Activated naive CD8-positive, alpha-beta T cell treated with anti-CD3 and anti-CD28 coated beads for 36 hours (primary cell): ENCODE results near the gene BORCS8. TPM values are rescaled to one million over a fixed set of nuclear protein-coding genes. Genes with fewer than 3 reads are reported as not detected.
"Not testable (repeated sequence)": the region's sequence is repeated elsewhere in the genome, so short reads cannot be mapped to it uniquely, and the experiment has no call there.

ENCODE experiments used
- DNase-seq: peaks from one replicate; pipeline ENCODE4 v3.0.0; 2021
- H3K27ac Mint-ChIP-seq: one replicate; pipeline ENCODE4 v1.8.0; 2022; ENCODE audit warnings: mild to moderate bottlenecking, moderate library complexity, mixed read lengths
- H3K27me3 Mint-ChIP-seq: one replicate; pipeline ENCODE4 v1.8.0; 2022; ENCODE audit warnings: mild to moderate bottlenecking, mixed read lengths
- H3K36me3 Mint-ChIP-seq: one replicate; pipeline ENCODE4 v1.8.0; 2021; ENCODE audit warnings: mild to moderate bottlenecking, mixed read lengths
- H3K4me1 Mint-ChIP-seq: one replicate; pipeline ENCODE4 v1.8.0; 2021; ENCODE audit warnings: mixed read lengths
- H3K4me3 Mint-ChIP-seq: one replicate; pipeline ENCODE4 v1.8.0; 2022; ENCODE audit warnings: mild to moderate bottlenecking, moderate library complexity, mixed read lengths
- H3K9me3 Mint-ChIP-seq: one replicate; pipeline ENCODE4 v1.8.0; 2022; ENCODE audit warnings: mixed read lengths
- total RNA-seq, 2 experiments: library from RNA; stranded (reverse); gene quantifications; one replicate each; pipeline ENCODE4 v1.2.3, GENCODE V29; 2021

Gene BORCS8
- total RNA-seq, 2 experiments from 2014 or later = 29.8 to 31.1 TPM

- H3K36me3 Mint-ChIP-seq = no peaks in the 10 kb centered on the region
Observed at GRCh38 chr19:19223636-19224035, 31.7 kb upstream of the BORCS8 start.

GRCh38 chr19:19223060-19223459 is 31.1 kb upstream of the BORCS8 start:
- no peaks in the 10 kb centered on the region for H3K9me3 Mint-ChIP-seq
- no peak for DNase-seq
- no peak overlapping the region for H3K4me3 Mint-ChIP-seq
- H3K27me3 Mint-ChIP-seq = peaks cover 28% of the 10 kb centered on the region
- H3K4me1 Mint-ChIP-seq = peaks cover 1% of the 10 kb centered on the region
- no peaks in the 10 kb centered on the region for H3K36me3 Mint-ChIP-seq
- H3K27ac Mint-ChIP-seq = no peak overlapping the region

More at GRCh38 chr19:19223636-19224035, 31.7 kb upstream of the BORCS8 start:
- Mint-ChIP-seq H3K4me1 (peaks cover 1% of the 10 kb centered on the region), H3K9me3 (no peaks in the 10 kb centered on the region), H3K27me3 (peaks cover 34% of the 10 kb centered on the region), H3K4me3 (no peak overlapping the region), H3K27ac (no peak overlapping the region)
- DNase-seq = no peak

GRCh38 chr19:19221000-19221399 is 29.0 kb upstream of the BORCS8 start:
- not testable (repeated sequence) for DNase-seq, H3K36me3 Mint-ChIP-seq, H3K4me3 Mint-ChIP-seq, H3K27ac Mint-ChIP-seq, H3K9me3 Mint-ChIP-seq, H3K4me1 Mint-ChIP-seq
- H3K27me3 Mint-ChIP-seq = peaks cover 39% of the 10 kb centered on the region

DNA sequence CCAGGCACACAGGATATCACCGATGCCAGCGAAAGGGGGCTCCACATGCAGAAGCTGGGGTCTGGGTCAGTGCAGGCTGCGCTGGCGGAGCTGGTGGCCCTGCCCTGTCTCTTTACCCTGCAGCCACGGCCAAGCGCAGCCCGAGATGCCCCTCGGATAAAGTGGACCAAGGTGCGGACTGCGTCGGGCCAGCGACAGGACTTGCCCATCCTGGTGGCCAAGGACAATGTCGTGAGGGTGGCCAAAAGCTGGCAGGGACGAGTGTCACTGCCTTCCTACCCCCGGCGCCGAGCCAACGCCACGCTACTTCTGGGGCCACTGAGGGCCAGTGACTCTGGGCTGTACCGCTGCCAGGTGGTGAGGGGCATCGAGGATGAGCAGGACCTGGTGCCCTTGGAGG is 27.0 kb upstream of the BORCS8 start:
- Mint-ChIP-seq H3K27ac (no peak overlapping the region), H3K4me1 (peaks cover 2% of the 10 kb centered on the region), H3K27me3 (peaks cover 46% of the 10 kb centered on the region), H3K36me3 (no peaks in the 10 kb centered on the region), H3K4me3 (no peak overlapping the region), H3K9me3 (no peaks in the 10 kb centered on the region)
- no peak for DNase-seq

DNA sequence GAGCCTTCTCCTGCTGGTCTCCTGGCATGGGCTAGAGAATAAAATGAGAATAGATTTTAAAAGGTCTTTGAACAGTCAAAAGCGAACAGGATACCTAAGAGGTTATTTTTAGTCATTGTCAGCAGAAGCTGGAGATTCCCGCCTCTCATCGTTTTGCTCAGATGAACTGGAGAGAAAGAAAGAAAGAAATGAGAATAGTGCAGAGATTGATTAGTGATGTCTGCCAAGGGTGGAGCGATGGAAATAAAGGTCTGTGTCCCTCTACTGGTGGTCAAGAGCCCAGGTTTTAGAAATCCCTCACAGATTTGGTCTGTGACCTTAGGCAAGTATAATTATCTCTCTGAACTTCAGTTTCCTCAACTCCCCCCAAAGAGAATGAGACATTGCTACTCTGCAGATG is 25.1 kb upstream of the BORCS8 start:
- H3K4me3 Mint-ChIP-seq = no peak overlapping the region
- peaks cover 55% of the 10 kb centered on the region for H3K27me3 Mint-ChIP-seq
- no peaks in the 10 kb centered on the region for H3K9me3 Mint-ChIP-seq
- no peaks in the 10 kb centered on the region for H3K36me3 Mint-ChIP-seq
- H3K27ac Mint-ChIP-seq = no peak overlapping the region
- H3K4me1 Mint-ChIP-seq = peaks cover 5% of the 10 kb centered on the region
- no peak for DNase-seq

DNA sequence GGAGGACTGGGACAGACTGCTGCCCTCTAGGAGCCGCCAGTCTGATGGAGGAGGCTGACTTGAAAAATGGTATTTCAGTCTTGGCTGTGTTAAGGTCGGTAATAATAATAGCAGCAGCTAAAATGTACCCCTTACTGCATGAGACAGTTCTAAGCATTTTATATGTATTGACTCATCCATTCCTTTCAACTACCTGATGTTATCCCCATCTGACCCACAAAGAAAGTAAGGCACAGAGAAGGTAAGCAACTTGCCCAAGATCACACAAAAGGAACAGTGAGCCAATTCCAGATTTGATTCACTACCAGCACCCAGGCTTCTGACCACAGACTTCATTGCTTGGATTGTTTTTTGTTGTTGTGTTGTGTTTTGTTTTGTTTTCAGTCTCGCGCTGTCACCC is 23.8 kb upstream of the BORCS8 start:
- DNase-seq = no peak
- H3K4me3 Mint-ChIP-seq = no peak overlapping the region
- H3K4me1 Mint-ChIP-seq = peaks cover 5% of the 10 kb centered on the region
- no peaks in the 10 kb centered on the region for H3K36me3 Mint-ChIP-seq
- no peaks in the 10 kb centered on the region for H3K9me3 Mint-ChIP-seq
- peaks cover 66% of the 10 kb centered on the region for H3K27me3 Mint-ChIP-seq
- H3K27ac Mint-ChIP-seq = no peak overlapping the region

DNA sequence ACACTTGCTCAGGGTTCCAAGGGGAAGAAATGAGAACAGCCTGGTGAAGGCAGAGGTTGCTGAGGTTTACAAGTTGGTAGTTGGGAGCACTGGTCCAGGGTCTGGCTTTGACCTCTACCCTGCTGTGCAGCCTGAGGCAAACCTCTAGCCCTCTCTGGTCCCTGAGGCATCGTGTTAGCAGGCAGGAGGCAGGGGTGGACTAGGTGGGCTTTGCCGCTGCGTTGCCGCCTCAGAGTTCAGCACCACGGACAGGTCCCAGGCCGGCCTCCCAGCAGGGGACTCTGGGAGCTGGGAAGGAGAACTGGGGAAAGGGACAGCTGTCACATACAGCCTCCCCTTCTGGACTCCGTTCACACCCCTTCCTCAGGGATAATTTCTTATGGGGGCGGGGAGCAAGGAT is 22.9 kb upstream of the BORCS8 start:
- Mint-ChIP-seq H3K36me3 (no peaks in the 10 kb centered on the region), H3K27me3 (peaks cover 71% of the 10 kb centered on the region), H3K4me3 (no peak overlapping the region), H3K9me3 (no peaks in the 10 kb centered on the region), H3K4me1 (peaks cover 5% of the 10 kb centered on the region), H3K27ac (no peak overlapping the region)
- peak; percentile 37 for DNase-seq

GRCh38 chr19:19214159-19214490 is 22.2 kb upstream of the BORCS8 start:
- Mint-ChIP-seq H3K27me3 (peaks cover 74% of the 10 kb centered on the region), H3K36me3 (no peaks in the 10 kb centered on the region), H3K4me1 (peaks cover 5% of the 10 kb centered on the region), H3K9me3 (no peaks in the 10 kb centered on the region), H3K4me3 (no peak overlapping the region), H3K27ac (no peak overlapping the region)
- no peak for DNase-seq

GRCh38 chr19:19213426-19214158 is 21.6 kb upstream of the BORCS8 start:
- DNase-seq = no peak
- no peak overlapping the region for H3K27ac Mint-ChIP-seq
- peaks cover 77% of the 10 kb centered on the region for H3K27me3 Mint-ChIP-seq
- H3K4me1 Mint-ChIP-seq = peaks cover 5% of the 10 kb centered on the region
- H3K36me3 Mint-ChIP-seq = no peaks in the 10 kb centered on the region
- no peaks in the 10 kb centered on the region for H3K9me3 Mint-ChIP-seq
- no peak overlapping the region for H3K4me3 Mint-ChIP-seq

DNA sequence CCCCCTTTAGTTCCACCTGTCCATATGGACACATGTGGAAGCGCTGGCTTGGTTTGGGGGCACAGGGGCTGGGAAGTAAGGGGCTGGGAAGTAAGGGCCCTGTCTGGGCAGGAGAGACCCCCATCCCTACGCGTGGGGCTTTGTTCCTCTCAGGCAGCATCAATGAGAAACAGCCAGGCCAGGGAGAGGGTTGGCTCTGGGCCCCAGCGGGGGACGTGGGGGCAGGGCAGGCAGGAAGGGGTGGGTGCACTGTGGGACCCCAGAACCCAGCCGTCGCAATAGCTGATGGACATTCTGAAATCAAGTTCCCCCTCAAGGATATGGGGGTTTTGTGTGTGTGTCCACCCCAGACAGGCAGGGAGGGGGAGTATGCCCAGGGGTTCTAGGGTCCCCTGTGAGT is 21.0 kb upstream of the BORCS8 start:
- Mint-ChIP-seq H3K4me3 (no peak overlapping the region), H3K36me3 (no peaks in the 10 kb centered on the region), H3K27ac (no peak overlapping the region), H3K27me3 (peaks cover 77% of the 10 kb centered on the region), H3K4me1 (peaks cover 5% of the 10 kb centered on the region), H3K9me3 (no peaks in the 10 kb centered on the region)
- no peak for DNase-seq

DNA sequence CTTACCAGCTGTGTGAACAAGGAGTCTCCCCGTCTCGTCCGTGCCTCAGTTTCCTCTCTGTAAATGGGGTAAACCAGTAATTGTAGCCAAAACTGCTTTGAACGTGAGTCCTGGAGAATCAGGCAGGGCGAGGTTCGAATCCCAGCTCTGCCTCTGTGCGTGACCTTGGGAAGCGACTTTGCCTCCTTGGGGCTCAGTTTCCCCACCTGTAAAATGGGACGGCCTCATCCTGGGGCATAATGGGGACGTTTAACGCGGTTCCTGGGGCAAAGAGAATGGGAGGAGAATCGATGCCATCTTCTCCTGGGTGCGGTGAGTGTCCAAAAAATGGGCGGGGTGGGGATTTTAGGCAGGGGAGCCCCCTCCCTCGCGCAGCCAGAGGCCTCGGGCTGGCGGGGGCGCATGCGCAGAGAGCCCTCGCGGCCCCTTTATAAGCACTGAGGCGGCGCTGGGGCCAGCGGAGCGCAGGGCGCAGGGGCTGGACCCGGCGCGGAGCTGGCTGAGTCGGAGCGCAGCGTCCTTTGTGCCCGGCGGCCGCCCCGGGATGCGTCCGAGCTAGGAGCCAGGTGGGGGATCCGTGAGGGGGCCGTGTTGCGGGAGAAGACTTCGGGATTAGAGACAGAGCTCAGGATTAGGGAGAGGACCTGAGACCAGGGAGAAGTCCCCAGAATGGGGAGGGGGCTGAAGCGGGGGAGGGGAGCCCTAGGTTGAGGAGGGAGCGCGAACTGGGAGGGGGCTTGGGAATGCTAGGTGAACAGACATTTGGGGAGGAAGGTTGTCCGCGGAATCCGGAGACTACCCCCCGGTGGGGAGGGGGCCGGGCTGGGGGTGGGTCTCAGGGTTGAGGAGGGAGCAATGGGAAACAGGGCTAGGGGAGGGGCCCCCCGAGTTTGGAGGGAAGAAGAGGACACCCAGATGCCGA is 19.8 kb upstream of the BORCS8 start, which contains the start of gene NCAN:
Gene NCAN, plus strand, starts transcription at position 460 of the 922 bp plus-strand sequence. CDS start 4,996 bp downstream, outside the sequence.
- Mint-ChIP-seq H3K36me3 (no peaks in the 10 kb centered on the region), H3K9me3 (no peaks in the 10 kb centered on the region), H3K27ac (no peak within 1 kb of the TSS), H3K4me3 (no peak within 1 kb of the TSS), H3K27me3 (peaks cover 71% of the 10 kb centered on the region), H3K4me1 (peaks cover 10% of the 10 kb centered on the region)
- DNase-seq = no peak

DNA sequence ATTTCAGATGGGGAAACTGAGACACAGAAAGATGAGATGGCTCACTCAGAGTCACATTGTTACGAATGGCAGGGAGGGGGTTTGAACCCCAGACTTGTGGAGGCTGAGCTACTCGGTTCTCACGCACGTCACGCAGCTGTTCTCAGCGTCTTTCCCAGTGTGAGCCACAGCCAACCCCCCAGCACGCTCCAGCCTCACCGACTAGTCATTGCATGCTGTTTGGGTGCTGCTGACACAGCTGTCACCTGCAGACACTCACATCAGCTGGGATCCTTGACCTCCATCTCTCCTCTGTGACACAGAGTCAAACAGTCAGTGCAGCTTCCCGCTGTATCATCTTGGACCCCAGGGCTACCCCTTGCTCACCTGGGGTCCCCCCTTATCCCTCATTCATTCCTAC is 17.4 kb upstream of the BORCS8 start:
- no peak overlapping the region for H3K4me3 Mint-ChIP-seq
- no peaks in the 10 kb centered on the region for H3K36me3 Mint-ChIP-seq
- H3K27me3 Mint-ChIP-seq = peaks cover 50% of the 10 kb centered on the region
- H3K9me3 Mint-ChIP-seq = no peaks in the 10 kb centered on the region
- peaks cover 10% of the 10 kb centered on the region for H3K4me1 Mint-ChIP-seq
- DNase-seq = no peak
- H3K27ac Mint-ChIP-seq = no peak overlapping the region

DNA sequence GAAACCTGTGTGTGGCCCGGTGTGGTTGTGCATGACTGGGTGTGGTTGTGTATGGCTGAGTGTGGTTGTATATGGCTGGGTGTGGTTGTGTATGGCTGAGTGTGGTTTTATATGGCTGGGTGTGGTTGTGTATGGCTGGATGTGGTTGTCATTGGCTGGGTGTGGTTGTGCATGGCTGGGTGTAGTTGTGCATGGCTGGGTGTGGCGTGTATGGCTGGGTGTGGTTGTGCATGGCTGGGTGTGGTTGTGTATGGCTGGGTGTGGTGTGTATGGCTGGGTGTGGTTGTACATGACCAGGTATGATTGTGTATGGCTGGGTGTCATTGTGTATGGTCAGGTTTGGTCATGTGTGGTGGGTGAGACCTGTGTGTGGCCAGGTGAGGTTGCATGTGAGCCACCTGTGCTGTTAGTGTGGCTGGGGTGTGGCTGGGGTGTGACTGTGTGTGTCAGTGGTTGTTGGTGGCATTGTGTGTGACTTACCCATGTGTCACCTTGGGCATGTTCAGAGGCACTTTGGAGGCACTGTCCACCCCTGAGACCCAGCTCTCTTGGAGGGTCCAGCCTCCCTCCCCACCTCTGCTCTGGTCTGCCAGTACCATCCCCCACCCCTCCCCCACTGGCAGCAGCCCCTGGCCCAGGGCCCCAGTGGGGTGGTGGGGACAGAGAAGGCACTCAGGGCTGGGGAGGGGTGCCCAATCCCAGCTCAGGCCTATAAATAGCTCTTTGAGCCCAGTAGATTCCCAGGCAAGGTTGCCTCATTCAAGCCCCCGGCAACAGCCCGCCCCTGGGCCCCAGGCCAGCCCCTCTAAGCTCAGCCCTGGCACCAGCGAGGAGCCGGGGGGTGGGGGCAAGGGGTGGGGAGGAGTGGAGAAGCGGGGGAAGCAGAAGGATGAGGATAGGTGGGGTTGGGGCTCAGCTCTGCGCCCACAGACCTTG is 16.0 kb upstream of the BORCS8 start:
- Mint-ChIP-seq H3K4me1 (peaks cover 7% of the 10 kb centered on the region), H3K4me3 (no peak overlapping the region), H3K27me3 (peaks cover 35% of the 10 kb centered on the region), H3K9me3 (no peaks in the 10 kb centered on the region), H3K36me3 (no peaks in the 10 kb centered on the region), H3K27ac (no peak overlapping the region)
- no peak for DNase-seq

DNA sequence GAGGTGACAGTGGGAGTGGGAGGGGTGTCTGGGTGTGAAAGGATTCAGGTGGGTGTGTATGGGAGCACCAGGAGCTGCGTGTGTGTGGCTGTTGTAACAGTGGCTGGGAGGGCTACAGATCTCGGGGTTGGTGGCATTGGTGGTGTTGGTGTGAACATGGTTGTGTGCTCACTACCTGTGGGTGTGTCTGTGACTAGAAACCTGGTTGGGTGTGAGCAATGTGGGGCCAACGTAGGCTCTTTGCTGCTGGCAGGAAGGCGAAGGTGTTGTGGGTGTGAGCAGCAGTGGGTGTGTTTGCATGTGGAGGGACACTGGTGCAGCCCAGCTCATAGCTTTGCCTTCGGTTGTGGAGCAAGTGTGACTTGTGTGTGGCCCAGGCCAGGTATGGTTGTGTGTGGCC is 15.0 kb upstream of the BORCS8 start:
- Mint-ChIP-seq H3K36me3 (peaks cover 9% of the 10 kb centered on the region), H3K9me3 (no peaks in the 10 kb centered on the region), H3K27me3 (peaks cover 25% of the 10 kb centered on the region), H3K4me1 (peaks cover 14% of the 10 kb centered on the region), H3K27ac (no peak overlapping the region), H3K4me3 (no peak overlapping the region)
- no peak for DNase-seq
